ENCODE results near the gene SPATA16.
"Not testable (repeated sequence)": the region's sequence is repeated elsewhere in the genome, so short reads cannot be mapped to it uniquely, and the experiment has no call there.

SPATA16 gene

DNA sequence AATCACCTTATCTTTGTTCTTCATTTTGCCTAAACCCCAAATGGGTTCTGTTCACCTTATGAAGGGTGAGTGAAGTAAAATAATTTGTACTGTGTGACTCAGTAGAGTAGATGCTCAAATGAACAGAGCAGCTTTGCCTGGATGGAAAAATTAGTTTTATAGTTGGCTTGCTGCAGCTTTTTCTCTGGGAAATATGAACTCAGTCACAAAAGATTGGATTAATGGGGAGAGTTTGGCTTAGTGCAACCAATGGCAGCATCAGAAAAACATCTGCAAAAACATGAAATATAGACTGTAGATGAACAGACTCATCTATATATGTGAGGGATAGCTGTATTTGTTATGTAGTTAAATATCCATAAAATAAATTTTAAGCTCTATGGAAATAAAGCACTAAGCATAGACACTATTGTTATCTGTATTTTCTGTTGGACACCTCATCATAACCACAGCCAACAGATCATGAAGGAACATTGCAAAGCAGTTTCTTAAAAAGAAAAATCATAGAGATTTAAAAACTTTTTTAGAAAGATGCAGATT lies 209.2 kb downstream of the SPATA16 start:
- no peak for FAIRE-seq

DNA sequence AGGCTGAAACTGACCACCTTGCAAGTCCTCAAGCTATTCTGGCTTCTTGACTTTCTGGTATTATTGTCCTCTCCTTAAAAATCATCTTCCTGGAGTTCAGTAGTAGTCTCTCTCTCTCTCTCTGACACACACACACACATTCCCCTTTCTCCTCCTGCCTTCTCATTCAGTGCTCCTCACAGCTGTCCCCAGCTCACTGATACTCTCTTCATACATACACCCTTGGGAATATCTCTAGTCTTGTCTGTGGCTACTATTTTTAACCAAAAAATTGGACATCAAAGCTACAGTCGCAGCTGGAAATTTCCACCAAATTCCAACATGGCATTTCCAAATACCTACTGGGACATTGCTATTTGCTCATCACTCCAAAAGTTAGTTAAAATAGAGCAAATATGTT lies 211.6 kb downstream of the SPATA16 start:
- FAIRE-seq, result no peak

DNA sequence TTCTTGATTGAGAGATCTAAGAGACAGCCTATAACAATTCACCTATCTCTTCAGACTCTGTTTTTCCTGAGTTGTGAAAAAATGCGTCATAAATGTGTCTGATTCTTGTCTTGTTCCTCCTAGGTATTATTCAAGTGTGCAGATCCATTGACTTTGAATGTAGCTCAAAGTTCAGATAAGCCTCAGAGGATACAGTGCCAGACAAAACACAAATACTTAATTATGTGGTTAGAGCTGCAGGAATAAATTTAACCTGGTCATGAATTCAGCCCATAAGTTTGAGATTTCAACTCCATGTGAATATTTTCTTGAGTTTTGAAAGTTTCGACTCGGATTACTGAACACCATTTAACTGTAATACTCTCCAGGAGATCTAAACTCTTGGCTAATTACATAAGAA lies 216.5 kb downstream of the SPATA16 start:
- no peak for FAIRE-seq

DNA sequence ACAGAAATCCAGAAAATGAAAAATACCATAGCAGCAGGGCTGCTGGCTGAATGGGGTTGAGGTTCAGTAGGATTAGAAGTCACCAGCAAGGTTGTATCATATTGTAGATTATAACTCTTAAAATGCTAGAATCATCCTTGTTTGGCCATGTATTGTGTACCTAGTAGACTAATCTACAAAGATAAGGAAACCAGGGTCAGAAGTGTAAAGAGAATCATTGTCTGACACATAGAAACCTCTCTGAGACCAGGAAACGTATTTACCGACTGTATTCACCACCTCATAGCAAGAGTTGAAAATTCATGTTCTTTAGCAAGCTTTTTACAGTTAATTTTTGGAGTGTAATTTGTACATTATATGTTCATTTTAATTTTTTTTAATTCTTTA lies 221.7 kb downstream of the SPATA16 start:
- FAIRE-seq, result no peak

DNA sequence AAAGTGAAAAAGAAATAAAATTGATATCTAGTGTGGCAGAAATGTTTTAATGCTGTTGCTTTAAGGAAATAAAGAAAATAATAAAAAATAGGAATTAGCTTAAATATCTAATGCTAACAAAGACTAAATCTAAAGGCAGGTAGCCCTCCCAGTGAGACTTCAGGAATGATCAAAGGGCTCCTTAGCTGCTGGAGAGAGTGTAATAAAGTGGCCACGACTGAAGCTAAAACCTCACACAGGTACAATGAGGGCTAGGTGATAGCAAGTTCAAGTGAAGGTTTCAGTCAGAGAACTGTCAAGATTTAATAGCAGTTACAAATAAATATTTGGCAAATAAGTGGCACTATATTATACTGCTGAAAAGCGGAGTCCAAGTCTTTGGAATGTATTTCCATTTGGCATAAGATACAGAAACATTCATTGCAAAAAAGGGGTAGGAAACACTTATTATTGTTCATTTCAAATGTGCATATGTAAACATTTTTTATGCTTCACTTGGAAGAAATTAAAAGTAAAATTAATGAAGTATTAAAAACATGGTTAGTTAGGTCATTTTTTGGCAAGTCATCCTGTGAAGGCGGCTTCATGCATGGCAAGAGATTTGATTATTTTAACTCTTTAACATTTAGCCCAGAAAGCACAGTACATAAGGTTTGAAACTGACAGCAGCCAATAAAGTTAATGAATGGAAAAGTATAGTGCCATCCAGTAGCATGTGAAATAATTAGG lies 222.3 kb downstream of the SPATA16 start:
- FAIRE-seq, result no peak

DNA sequence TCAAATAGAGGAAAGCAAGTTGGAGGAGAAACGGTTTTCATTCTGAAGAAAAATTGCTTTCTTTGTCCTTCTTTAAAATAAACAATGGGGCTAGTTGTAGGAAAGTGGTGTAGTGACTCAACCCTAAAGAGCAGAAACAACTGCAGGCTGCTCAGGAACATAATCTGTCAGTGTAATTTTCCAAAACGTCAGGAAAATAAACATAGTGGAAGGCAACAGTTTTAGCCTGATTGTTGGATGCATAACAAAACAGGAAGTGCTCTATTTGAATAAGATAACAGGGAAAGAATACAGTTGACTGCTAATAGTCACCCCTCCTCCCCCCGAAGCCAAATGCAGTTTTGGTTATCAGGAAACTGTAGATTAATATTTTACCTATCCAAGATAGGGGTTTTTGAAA lies 222.9 kb downstream of the SPATA16 start:
- no peak for FAIRE-seq

DNA sequence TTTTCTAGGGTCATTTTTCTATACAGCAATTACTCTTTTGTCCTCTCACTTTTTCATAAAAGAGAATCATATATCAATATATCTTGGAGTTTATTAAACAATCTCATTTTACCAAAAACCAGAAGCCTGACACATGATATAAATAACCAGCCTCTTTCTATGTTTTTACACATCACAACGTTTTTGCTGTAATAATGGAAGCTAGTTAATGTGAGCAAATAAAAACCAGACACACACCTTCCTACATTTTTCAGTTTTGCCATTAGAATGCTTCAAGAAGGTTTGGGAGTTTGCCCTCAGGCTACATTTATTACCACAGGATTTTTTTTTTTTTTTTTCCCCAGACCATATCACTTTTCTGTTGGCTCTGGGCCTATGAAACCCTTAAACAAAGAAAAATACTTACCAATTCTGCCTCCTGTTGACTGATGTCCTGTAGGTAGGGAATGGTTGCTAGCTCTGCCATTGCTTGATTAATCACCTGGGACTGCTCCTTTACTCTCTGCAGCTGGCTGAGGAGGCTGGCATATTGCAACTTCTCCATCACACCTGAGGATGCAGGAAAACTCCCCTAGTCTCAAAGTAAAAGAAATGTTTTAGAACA lies 225.0 kb downstream of the SPATA16 start:
- FAIRE-seq, result no peak

DNA sequence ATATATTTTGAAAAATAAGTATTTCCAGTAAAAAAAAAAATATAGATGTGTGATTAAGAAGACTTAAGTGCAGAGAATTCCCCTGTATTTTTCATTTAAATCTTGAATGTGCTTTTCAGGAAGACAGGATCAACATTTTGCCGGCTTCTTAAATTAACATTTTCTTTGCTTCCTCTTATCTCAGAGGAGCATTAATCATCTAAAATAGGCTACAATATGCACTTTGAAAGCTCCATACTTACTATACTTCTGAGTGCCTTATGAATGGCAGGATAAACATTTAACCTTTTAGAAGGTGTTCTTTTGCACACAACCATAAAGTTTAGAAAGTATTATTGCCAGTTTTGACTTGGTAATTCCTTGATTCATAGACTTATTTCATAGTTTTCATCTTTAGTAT lies 226.2 kb downstream of the SPATA16 start:
- FAIRE-seq, result no peak

DNA sequence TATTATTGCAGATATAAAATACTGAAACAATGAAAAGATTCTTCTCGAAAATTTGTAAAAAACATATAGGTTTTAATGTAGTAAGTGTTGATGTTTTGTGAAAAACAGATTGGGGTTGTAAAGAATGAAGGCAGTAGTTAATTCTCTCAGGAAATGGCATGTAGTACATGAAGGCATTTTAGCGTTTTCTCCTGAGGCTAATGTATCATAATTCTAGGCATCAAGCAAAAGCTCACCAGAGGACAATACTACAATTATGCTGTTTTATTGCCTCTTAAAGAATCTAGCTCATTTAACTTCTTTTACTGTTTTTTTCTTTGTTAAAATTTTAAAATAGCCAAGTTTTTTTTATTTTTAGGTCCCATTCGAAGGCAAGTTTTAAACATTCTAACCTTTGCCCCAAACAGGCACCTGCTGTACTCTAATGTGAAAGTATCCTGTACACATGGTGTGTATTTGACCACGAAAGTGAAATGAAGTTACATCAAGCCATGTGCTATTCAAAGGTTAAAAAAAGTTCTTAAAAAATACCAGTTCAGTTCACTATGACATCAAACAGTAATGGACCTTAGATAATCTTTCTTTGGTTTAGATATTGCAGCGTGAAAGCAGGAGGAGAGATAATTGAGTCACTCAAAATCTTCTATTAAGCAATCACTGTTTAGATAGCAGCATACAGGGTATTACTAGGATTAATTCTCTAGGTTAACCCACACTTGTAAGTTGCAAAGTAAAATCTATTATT lies 227.0 kb downstream of the SPATA16 start:
- FAIRE-seq, result no peak

DNA sequence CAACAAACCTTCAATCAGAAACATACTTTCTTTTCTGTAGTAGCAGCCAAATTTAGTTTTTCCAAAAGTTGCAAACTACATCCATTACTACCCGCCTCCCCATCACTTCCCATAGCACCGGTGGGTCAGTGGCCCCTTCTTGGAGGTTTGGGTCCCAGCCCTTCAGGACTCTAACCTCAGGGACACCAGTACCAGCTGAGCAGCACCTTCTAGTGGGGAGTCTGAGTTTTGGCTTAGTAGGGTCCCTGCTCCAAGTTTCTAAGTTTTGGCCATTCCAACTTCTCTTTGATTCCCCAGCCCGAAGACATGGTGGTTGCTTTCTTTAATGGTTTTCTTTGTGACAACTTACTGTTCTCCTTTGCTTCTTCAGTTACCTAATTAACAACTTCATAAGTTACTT lies 229.9 kb downstream of the SPATA16 start:
- no peak for FAIRE-seq

DNA sequence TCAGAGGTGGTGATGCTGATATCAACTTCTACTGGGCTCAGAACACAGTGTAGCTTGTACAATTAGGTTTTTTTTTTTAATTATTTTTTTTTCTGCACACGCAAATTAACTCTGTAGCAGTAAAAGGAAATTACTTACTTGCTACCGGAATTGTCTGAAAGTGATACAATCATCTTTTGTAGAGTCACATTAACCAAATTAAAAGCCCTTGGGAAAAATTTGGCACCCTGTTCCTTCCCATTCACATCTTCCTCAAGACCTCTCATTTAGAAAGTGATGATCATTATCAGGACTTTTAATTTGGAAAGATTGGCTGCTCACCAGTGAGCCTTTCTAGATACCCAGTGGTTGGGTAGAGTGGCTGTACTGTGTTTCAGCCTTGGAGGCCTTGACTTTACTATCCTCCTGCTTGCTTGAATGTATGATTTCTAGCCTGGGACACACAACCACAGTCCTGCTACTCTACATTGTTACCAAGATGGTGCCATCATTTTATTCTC lies 232.2 kb downstream of the SPATA16 start:
- FAIRE-seq, result no peak

DNA sequence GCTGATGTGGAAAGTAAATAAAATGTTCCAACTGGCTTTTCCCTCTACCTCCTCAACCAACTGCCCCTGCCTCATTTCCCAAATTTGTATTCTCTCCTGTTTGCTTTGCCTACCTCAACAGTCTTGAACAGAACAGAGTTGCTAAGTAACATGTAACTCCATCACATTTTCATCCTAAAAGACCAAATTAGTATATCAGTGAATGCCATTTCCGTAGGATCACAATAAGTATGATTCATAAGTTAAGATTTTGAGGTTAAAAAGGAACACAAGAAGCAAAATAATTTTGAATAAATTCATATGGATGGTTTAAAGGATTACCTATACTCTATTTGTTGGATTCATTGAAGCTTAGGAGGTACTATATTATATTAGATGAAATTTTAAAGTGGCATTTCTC lies 235.6 kb downstream of the SPATA16 start:
- no peak for FAIRE-seq

DNA sequence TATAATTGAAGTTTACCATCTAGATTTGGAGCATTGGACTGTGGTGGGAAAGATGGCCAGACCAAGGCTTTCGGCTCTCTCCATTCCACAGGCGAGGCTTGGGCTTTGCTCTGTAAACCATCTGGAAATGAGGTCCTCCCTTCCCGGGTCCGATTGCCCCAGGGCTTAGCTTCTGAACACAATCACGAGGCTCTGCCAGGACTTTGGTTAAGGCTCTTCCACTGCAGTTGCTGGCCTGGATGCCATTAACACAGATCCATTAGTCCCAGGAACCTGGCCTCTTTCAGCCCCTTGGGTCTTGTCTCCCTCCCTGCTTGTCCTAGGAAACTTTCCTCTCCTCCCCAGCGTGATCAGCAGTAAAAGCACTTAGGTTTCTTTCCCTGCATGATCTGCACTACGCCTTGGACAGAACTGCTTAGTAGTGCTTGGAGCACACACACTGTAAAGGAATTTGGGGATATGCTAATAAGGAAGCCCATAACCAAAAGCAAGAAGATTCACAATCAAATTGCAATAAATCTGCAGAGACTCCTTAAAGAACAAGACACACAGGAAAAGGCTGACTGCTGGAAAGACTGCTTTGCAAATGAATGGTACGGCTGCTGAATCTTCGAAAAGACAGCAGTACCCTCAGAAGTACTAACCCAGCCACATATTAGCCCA lies 236.2 kb downstream of the SPATA16 start:
- no peak for FAIRE-seq

DNA sequence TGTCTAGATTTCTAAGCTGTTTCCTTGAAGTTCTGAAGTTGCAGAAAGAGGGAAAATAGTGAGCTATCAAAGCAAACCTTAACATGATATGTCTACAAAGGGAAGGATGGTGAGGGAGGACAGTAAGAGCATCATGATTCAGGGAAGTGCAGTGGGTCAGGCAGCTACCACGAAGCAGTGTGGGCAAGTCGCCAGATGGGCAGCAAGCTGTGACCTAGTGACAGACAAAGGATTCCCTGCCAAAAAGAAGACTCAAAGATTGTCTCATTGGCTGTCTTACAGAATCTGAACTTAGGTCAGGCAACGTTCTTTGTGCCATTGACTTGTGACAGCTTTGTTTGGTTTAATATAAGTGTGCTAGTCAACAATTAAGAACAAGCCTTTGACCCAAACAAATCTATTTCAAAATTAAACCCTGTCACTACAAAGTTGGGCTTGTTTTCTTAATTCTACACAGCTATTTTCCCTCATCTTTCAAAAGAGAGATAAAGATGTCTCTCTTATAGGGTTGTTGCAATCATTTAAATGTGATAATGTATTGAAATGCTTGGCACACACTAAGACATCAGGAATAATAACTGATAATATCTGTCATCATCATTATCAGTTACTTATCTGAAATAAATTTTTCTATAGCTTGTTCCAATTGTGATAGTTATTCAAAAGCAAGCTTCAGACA lies 237.3 kb downstream of the SPATA16 start:
- FAIRE-seq, result no peak

DNA sequence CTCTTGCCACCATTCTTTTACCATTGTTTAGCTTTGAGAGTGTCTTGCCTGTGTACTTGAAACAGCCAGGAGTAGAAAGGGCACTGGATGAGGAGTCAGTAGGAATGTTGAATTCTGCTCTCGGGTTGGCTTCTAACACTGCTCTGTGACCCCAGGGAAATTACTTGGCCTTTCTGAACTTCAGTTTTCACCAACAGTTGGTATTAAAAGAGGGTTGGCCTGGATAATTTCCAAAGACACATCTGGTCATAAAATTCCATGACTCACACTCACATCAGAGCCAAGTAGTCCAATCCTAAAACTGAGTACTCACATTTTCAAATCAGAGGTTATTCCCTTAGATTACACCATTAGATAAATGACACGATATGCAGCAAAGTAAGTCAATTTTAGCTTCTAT lies 248.9 kb downstream of the SPATA16 start:
- no peak for FAIRE-seq

DNA sequence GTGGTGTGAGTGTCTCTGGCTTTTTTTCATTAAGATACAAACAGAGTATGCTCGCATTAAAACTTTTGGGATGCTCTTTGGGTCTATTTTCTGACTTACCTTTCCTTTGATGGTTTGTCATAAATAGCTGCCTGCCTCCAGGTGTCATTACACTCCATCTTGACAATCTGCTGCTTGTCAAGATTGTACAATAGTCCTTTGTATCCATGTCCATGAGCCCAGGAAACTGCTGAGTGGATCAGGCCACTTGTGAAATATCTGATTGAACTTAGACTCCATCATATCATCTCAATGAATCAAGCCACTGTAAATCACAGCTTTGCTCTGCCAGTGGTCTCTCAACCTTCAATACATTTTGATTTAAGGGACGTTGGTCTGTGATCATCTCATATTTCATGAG lies 255.3 kb downstream of the SPATA16 start:
- no peak for FAIRE-seq

DNA sequence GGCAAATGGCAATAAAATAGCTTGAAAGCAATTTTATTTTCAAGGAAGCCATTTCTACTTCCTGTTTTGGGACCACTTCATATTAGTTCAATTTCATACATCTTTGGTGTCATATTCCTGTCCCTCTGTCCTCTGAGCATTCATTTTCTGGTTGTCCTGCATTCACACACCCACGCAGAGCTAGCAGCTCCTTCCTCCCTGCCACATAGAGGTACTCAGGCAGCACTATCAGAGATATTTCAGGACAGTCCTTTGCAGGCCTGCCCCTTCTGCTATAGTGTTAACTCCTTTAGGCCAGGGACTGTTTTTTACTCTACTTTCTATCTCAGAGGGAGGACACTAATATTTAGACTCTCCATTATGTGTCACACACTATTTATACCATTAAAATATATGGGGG lies 258.5 kb downstream of the SPATA16 start:
- no peak for FAIRE-seq

DNA sequence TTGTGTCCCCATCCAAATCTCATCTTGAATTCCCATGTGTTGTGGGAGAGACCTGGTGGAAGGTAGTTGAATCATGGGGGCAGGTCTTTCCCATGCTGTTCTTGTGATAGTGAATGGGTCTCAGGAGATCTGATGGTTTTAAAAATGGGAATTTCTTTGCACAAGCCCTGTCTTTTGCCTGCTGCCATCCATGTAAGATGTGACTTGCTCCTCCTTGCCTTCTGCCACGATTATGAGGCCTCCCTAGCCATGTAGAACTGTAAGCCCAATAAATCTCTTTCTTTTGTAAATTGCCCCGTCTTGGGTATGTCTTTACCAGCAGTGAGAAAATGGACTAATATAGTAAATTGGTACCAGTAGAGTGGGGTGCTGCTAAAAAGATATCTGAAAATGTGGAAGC lies 261.7 kb downstream of the SPATA16 start:
- FAIRE-seq, result not testable (repeated sequence)

DNA sequence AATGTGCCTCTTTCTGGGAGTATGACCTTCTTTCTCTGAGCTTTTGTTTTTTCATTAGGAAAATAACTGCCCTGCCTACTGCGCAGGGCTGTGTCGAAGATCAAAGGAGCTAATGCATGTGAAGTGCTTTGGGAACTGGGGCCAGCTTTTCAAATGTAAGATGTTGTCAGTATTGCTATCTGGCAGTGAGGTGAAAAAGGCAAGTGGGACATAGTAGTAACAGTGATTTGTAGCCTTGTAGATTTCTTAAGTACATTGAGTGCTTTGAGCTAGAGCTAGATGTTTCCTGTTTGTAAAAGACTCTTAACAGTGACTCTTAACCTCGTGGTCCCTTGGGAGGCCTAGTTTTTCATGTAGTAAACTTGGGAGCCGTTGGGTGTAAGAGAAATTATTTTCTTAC lies 264.0 kb downstream of the SPATA16 start:
- FAIRE-seq, result no peak

DNA sequence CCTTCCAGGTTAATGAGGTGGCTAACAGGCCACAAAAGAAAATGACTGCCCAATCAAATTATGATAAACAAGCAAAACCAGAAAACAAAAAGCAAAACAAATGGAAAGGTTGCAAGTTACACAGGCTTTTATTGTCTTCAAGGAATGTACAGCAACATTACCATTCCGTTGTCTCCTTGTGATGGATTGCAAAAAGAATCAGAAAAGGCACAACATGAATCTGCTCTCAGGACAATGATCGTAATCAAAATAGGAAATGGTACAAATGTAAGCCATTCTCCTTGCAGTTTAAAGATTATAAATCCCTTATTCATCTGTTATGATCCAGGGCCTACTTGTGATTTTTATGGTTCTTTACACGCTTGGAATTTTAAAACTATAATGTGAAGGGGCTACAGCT lies 264.7 kb downstream of the SPATA16 start:
- no peak for FAIRE-seq

DNA sequence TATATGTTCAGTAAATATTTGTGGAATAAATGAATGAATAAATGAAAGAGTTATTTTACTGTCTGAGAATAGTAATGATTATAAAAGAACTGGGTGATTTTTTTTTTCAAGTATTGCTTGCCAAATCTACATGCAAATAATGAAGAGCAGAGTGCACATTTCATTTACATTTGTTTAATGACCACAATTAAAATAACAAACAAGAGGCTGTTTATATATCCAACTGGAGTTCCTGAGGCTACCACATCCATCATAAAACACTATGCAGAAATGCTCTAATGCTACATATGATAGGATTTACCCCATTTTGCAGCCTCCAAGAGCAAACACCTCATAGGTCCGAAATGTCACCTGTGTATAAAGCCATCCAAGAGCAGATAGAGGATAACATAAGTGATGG lies 266.0 kb downstream of the SPATA16 start:
- no peak for FAIRE-seq

DNA sequence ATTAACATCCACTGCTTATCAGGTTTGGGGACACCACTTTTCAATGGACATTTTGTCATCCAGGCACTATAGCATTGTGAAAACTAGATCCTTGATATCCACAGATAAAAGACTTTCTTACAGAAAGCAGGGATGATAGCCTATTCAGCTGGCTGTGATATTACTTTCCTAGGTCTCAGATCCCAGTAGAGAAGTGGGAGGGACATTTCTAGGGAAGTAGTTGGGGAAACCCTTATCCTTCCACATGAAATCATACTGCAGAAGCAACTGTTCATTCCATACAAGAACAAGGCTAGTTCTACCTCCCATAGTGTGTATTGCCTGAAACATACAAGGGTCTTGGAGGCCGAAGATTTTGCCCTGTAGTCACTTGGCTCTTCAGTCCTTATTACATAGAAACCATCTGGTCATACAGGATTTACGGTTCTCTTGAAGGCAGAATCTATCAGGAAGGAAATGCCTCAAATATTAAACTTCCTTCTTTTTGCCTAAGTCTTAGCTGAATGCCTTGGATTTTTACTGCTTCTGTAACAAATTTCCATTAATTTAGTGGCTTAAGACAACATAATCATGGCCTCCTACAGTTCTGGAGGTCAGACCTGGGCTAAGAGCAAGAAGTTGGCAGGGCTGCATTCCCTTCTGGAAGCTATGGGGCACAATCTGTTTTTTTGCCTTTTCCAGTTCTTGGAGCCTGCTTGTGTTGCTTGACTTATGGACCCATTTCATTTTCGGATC lies 271.1 kb downstream of the SPATA16 start:
- FAIRE-seq, result no peak

All from G401.6 (cell line).